Stimulated activated CD4-positive, alpha-beta T cell treated with anti-CD3 and anti-CD28 coated beads, Interleukin-12 subunit alpha, Interleukin-12 subunit beta, amount 100 ng/mL, for 48 hours (primary cell): ENCODE data around the gene SLC25A53.
"Not testable (repeated sequence)": the region's sequence is repeated elsewhere in the genome, so short reads cannot be mapped to it uniquely, and the experiment has no call there.

Experiments used
- DNase-seq, 3 donors: peaks; one replicate each; pipeline ENCODE4 v3.0.0-alpha.2; 2020; ENCODE audit warnings: low read depth in 2 of 3, low spot score in 1 of 3

SLC25A53 gene

GRCh38 chrX:104075778-104076445, 80.9 kb downstream of the SLC25A53 start, which contains the start of gene TMSB15C:
Gene TMSB15C (minus strand): TSS chrX:104076236.
- DNase-seq: not testable (repeated sequence)

- not testable (repeated sequence) for DNase-seq
Measured at GRCh38 chrX:104062636-104063035, 94.2 kb downstream of the SLC25A53 start.

GRCh38 chrX:104054956-104055355, 101.9 kb downstream of the SLC25A53 start:
- DNase-seq: not testable (repeated sequence)
